Liver (tissue), 9 donors: Measurements from ENCODE around the gene ACTN1. TPM values are rescaled to one million over a fixed set of nuclear protein-coding genes. Genes with fewer than 3 reads are reported as not detected.
A peak's percentile ranks its signal among the peaks of the same experiment; 100 is the strongest.

Experiments
- DNase-seq: peaks from one replicate; pipeline ENCODE4 v3.0.0-alpha.2; 2017; ENCODE audit warnings: low spot score
- H3K27ac ChIP-seq, 2 donors: one replicate each; pipeline ENCODE4 v1.7.0; 2013; ENCODE audit warnings: inconsistent platforms in 2 of 2, low read length in 2 of 2, control low read depth in 1 of 2, low read depth in 1 of 2, mild to moderate bottlenecking in 1 of 2
- H3K27me3 ChIP-seq, 4 donors: one replicate each; pipeline versions ENCODE4 v1.6.1 to v1.7.0; 2013; ENCODE audit warnings: low read length in 3 of 4, inconsistent platforms in 1 of 4, mild to moderate bottlenecking in 1 of 4, moderate library complexity in 1 of 4; ENCODE audit not compliant: control insufficient read depth in 4 of 4, insufficient read depth in 4 of 4
- H3K36me3 ChIP-seq, 4 donors: one replicate each; pipeline versions ENCODE4 v1.6.1 to v1.7.0; 2013; ENCODE audit warnings: low read length in 3 of 4, mild to moderate bottlenecking in 3 of 4, low read depth in 1 of 4, moderate library complexity in 1 of 4; ENCODE audit not compliant: control insufficient read depth in 4 of 4, insufficient read depth in 3 of 4
- H3K4me1 ChIP-seq, 4 donors: one replicate each; pipeline versions ENCODE4 v1.6.1 to v1.7.0; 2013; ENCODE audit warnings: low read length in 3 of 4, mild to moderate bottlenecking in 3 of 4, moderate library complexity in 1 of 4; ENCODE audit not compliant: control insufficient read depth in 4 of 4, insufficient read depth in 4 of 4
- H3K4me3 ChIP-seq, 3 donors: one replicate each; pipeline versions ENCODE4 v1.6.1 to v1.7.0; 2013; ENCODE audit warnings: low read length in 3 of 3, control low read depth in 1 of 3, low read depth in 1 of 3, mild to moderate bottlenecking in 1 of 3
- H3K9ac ChIP-seq, 2 donors: one replicate each; pipeline ENCODE4 v1.7.0; 2013; ENCODE audit warnings: low read length in 2 of 2, mild to moderate bottlenecking in 2 of 2, moderate library complexity in 2 of 2, control low read depth in 1 of 2, low read depth in 1 of 2
- H3K9me3 ChIP-seq, 4 donors: one replicate each; pipeline versions ENCODE4 v1.6.1 to v1.7.0; 2013; ENCODE audit warnings: low read length in 3 of 4; ENCODE audit not compliant: control insufficient read depth in 4 of 4
- ATF3 ChIP-seq: IDR thresholded peaks from 2 replicates; pipeline ENCODE4 v1.6.1; 2016; ENCODE audit warnings: antibody characterized with exemption
- CTCF ChIP-seq: fragments of 150-350 bp; IDR thresholded peaks from 2 replicates; pipeline ENCODE4 v1.5.1; 2017; ENCODE audit warnings: improper control_type of control experiment, low read depth, low read length; ENCODE audit not compliant: missing input control
- EGR1 ChIP-seq, 2 donors: IDR thresholded peaks; 2 replicates each; pipeline ENCODE4 v1.6.1; 2016 to 2018; ENCODE audit warnings: antibody characterized with exemption in 2 of 2, low read depth in 2 of 2
- FOXA1 ChIP-seq: IDR thresholded peaks from 2 replicates; pipeline ENCODE4 v1.6.1; 2016; ENCODE audit warnings: antibody characterized with exemption
- FOXA2 ChIP-seq: IDR thresholded peaks from 2 replicates; pipeline ENCODE4 v1.6.1; 2016; ENCODE audit warnings: antibody characterized with exemption
- GABPA ChIP-seq, 2 donors: IDR thresholded peaks in 1 of 2; conservative IDR thresholded peaks in 1 of 2; 2 replicates each; pipeline ENCODE4 v1.6.1; 2016; ENCODE audit warnings: antibody characterized with exemption in 2 of 2, mild to moderate bottlenecking in 1 of 2, moderate library complexity in 1 of 2
- HNF4A ChIP-seq, 2 donors: conservative IDR thresholded peaks; 2 replicates each; pipeline ENCODE4 v1.6.1; 2016; ENCODE audit warnings: antibody characterized with exemption in 2 of 2, mild to moderate bottlenecking in 2 of 2
- HNF4G ChIP-seq: IDR thresholded peaks from 2 replicates; pipeline ENCODE4 v1.6.1; 2016; ENCODE audit warnings: antibody characterized with exemption
- JUND ChIP-seq, 2 donors: IDR thresholded peaks; 2 replicates each; pipeline ENCODE4 v1.6.1; 2016; ENCODE audit warnings: antibody characterized with exemption in 2 of 2
- MAX ChIP-seq: IDR thresholded peaks from 2 replicates; pipeline ENCODE4 v1.6.1; 2016; ENCODE audit warnings: antibody characterized with exemption
- NR2F2 ChIP-seq: IDR thresholded peaks from 2 replicates; pipeline ENCODE4 v1.6.1; 2016; ENCODE audit warnings: antibody characterized with exemption
- RAD21 ChIP-seq, 2 donors: IDR thresholded peaks; 2 replicates each; pipeline ENCODE4 v1.6.1; 2016; ENCODE audit warnings: antibody characterized with exemption in 2 of 2, mild to moderate bottlenecking in 2 of 2
- REST ChIP-seq: IDR thresholded peaks from 2 replicates; pipeline ENCODE4 v1.6.1; 2016; ENCODE audit warnings: antibody characterized with exemption, mild to moderate bottlenecking
- RXRA ChIP-seq, 2 donors: IDR thresholded peaks; 2 replicates each; pipeline ENCODE4 v1.6.1; 2017 to 2018; ENCODE audit warnings: antibody characterized with exemption in 2 of 2, mild to moderate bottlenecking in 1 of 2
- SP1 ChIP-seq: IDR thresholded peaks from 2 replicates; pipeline ENCODE4 v1.6.1; 2018; ENCODE audit warnings: antibody characterized with exemption, mild to moderate bottlenecking
- TAF1 ChIP-seq: conservative IDR thresholded peaks from 2 replicates; pipeline ENCODE4 v1.6.1; 2016; ENCODE audit warnings: antibody characterized with exemption, mild to moderate bottlenecking
- YY1 ChIP-seq: IDR thresholded peaks from 2 replicates; pipeline ENCODE4 v1.6.1; 2016; ENCODE audit warnings: antibody characterized with exemption, mild to moderate bottlenecking
- ZBTB33 ChIP-seq: IDR thresholded peaks from 2 replicates; pipeline ENCODE4 v1.6.1; 2016; ENCODE audit warnings: antibody characterized with exemption
- WGBS: extraction: QIAGEN DNeasy Blood & Tissue Kit; methylation state at CpG from one replicate; pipeline ENCODE4 v1.1.7; 2013; 5-methylcytosine and 5-hydroxymethylcytosine counted together
- polyA plus RNA-seq, 2 donors: library from polyadenylated mRNA; stranded (reverse) in 1 of 2; unstranded in 1 of 2; fragments of 200-250 nt in 1 of 2; fragments of >200 nt in 1 of 2; fragmentation: Nextera tagmentation in 1 of 2; extraction: Ambion mirVana in 1 of 2; gene quantifications; one replicate each; pipeline versions ENCODE4 v1.2.1 to v1.2.3, GENCODE V29; 2013 to 2015
- total RNA-seq, 2 donors: library from RNA; depleted of rRNA; stranded (reverse); fragments of >200 nt; gene quantifications; one replicate each; pipeline ENCODE4 v1.2.3, GENCODE V29; 2014
- donor health status: healthy.
- donor health status: healthy.
- donor health status: healthy.
- donor health status: healthy.
- donor health status: healthy.

ACTN1 gene
- total and polyA plus RNA-seq, 4 donors = 36.2 to 100 (median 63.1) TPM

- TF ChIP-seq SP1 = peak; percentile 23
- no peak for TF ChIP-seq ATF3
- peak in 1 of 2 donors; percentile 25 for TF ChIP-seq RAD21 (IDR thresholded peaks at IDR 0.05)
- H3K4me3 ChIP-seq = no peak overlapping the region
- DNase-seq = no peak
- H3K9ac ChIP-seq = no peak overlapping the region
- peaks cover 26 to 57% (median 33%) of the 10 kb centered on the region in 4 donors for H3K4me1 ChIP-seq
- H3K9me3 ChIP-seq = no peaks in the 10 kb centered on the region
- H3K36me3 ChIP-seq = no peaks in the 10 kb centered on the region
- no peak overlapping the region for H3K27ac ChIP-seq
- WGBS = 25% methylated on average over 8 of the region's 8 CpGs
- H3K27me3 ChIP-seq = no peaks in the 10 kb centered on the region
These were observed 31.3 kb downstream of the ACTN1 start for GRCh38 chr14:68947802-68948201.

GRCh38 chr14:68946489-68946822 lies 32.6 kb downstream of the ACTN1 start:
- no peak overlapping the region for H3K4me3 ChIP-seq
- H3K36me3 ChIP-seq = no peaks in the 10 kb centered on the region
- no peak for TF ChIP-seq JUND (IDR thresholded peaks at IDR 0.05)
- no peak for TF ChIP-seq FOXA2
- TF ChIP-seq RXRA (IDR thresholded peaks at IDR 0.05) = no peak
- no peak for TF ChIP-seq NR2F2
- no peak for TF ChIP-seq REST
- TF ChIP-seq EGR1 (IDR thresholded peaks at IDR 0.05; ENCODE audit: low read depth in 2 of 2) = no peak
- TF ChIP-seq ATF3 = no peak
- no peak for TF ChIP-seq CTCF
- no peak for TF ChIP-seq HNF4A (conservative IDR thresholded peaks at IDR 0.05)
- no peak for TF ChIP-seq HNF4G
- TF ChIP-seq YY1 = no peak
- no peak for TF ChIP-seq SP1
- TF ChIP-seq MAX = no peak
- no peak for TF ChIP-seq FOXA1
- no peak for TF ChIP-seq GABPA (IDR thresholded peaks at IDR 0.05 in 1 of 2, conservative IDR thresholded peaks at IDR 0.05 in 1 of 2)
- no peak for TF ChIP-seq TAF1
- no peak for TF ChIP-seq RAD21 (IDR thresholded peaks at IDR 0.05)
- no peak for TF ChIP-seq ZBTB33
- H3K27me3 ChIP-seq = no peaks in the 10 kb centered on the region
- H3K9me3 ChIP-seq = no peaks in the 10 kb centered on the region
- 93% methylated on average over 4 of the region's 4 CpGs for WGBS
- DNase-seq = no peak
- H3K27ac ChIP-seq = peak overlapping the region in 1 of 2 donors; percentile 39
- no peak overlapping the region for H3K9ac ChIP-seq
- peaks cover 22 to 63% (median 36%) of the 10 kb centered on the region in 4 donors for H3K4me1 ChIP-seq
